ENCODE data around the gene ALAS1. TPM values are rescaled to one million over a fixed set of nuclear protein-coding genes. Genes with fewer than 3 reads are reported as not detected.
"Not testable (repeated sequence)": the region's sequence is repeated elsewhere in the genome, so short reads cannot be mapped to it uniquely, and the experiment has no call there.

Gene ALAS1
- total RNA-seq, 2 donors from 2014 or later: 28.4 to 33.3 TPM

GRCh38 chr3:52177701-52178042 lies 20.3 kb upstream of the ALAS1 start:
- Histone ChIP-seq H3K27me3 (replicated peaks; ENCODE audit: insufficient read depth) (no peaks in the 10 kb centered on the region), H3K4me1 (ENCODE audit: control insufficient read depth in 1 of 2, low read depth in 2 of 2) (peaks cover 0 to 4% of the 10 kb centered on the region in 2 donors), H3K36me3 (no peaks in the 10 kb centered on the region), H3K4me3 (no peak overlapping the region), H3K27ac (no peak overlapping the region), H3K9me3 (no peaks in the 10 kb centered on the region)
- TF ChIP-seq, protein P1, sequence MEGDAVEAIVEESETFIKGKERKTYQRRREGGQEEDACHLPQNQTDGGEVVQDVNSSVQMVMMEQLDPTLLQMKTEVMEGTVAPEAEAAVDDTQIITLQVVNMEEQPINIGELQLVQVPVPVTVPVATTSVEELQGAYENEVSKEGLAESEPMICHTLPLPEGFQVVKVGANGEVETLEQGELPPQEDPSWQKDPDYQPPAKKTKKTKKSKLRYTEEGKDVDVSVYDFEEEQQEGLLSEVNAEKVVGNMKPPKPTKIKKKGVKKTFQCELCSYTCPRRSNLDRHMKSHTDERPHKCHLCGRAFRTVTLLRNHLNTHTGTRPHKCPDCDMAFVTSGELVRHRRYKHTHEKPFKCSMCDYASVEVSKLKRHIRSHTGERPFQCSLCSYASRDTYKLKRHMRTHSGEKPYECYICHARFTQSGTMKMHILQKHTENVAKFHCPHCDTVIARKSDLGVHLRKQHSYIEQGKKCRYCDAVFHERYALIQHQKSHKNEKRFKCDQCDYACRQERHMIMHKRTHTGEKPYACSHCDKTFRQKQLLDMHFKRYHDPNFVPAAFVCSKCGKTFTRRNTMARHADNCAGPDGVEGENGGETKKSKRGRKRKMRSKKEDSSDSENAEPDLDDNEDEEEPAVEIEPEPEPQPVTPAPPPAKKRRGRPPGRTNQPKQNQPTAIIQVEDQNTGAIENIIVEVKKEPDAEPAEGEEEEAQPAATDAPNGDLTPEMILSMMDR (IDR thresholded peaks at IDR 0.05): no peak
- ATAC-seq (ENCODE audit: insufficient number of reproducible peaks, low FRiP score, low read depth): no peak
- no peak for DNase-seq (ENCODE audit: low spot score)

DNA sequence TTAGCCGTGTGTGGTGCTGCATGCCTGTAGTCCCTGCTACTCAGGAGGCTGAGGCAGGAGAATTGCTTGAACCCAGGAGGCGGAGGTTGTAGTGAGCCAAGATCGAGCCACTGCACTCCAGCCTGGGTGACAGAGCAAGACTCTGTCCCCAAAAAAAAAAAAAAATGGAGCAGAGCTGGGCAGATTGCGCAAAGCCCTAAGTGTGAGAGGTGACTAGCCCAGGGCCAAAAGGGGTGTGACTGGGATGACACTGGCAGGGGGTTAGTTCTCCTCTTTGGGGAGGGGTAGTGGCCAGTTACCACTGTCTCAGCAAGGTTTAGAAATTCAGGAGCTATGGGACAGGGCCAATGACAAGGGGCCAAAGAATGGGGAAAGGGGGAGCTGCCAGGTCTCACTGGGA lies 19.8 kb upstream of the ALAS1 start:
- H3K36me3 ChIP-seq; H3K27me3 ChIP-seq (replicated peaks; ENCODE audit: insufficient read depth); H3K27ac ChIP-seq; H3K4me3 ChIP-seq; H3K4me1 ChIP-seq (ENCODE audit: control insufficient read depth in 1 of 2, low read depth in 2 of 2); ATAC-seq (ENCODE audit: insufficient number of reproducible peaks, low FRiP score, low read depth); DNase-seq (ENCODE audit: low spot score); H3K9me3 ChIP-seq: not testable (repeated sequence)

DNA sequence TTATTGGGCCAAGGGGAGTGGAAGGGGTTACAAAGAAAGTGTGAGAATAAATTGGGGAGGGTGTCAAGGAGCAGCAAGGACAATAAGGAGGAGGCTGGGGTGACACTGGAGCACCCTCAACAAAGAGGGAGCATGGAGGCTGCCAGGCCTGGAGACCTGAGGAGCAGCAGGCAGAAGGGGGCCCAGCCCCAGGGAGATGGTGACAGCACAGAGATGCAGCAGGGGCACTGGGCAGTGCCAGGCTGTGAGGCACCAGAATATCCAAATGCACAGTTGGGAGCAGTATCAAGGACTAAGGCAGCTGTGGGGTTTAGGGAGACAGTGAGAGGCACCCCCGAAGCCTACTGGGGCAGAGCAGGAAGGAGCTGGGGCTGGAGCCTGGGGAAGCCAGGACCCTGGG lies 19.4 kb upstream of the ALAS1 start:
- no peak for DNase-seq (ENCODE audit: low spot score)

DNA sequence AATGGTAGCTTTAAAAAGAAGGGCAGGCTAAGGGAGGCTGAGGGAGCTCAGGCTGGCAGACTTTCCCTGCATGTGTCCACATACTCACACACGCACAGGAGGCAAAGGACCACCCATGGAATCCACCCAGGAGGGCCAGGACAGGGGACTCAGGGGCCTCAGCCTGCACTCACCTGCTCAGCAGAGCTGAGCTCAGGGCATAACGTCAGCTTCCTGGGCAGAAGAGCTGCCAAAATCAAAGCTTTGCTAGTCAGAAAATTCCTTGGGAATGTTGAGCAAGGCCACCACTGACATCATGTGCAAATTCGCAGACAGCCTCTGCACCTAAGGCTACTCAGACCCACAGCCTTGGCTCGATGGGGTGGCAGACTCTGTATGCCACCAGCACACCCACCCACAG lies 16.4 kb upstream of the ALAS1 start:
- no peak overlapping the region for H3K27ac ChIP-seq
- ATAC-seq (ENCODE audit: insufficient number of reproducible peaks, low FRiP score, low read depth) (no peak), DNase-seq (ENCODE audit: low spot score) (no peak)
- H3K4me3 ChIP-seq: no peak overlapping the region
- H3K36me3 ChIP-seq: no peaks in the 10 kb centered on the region
- TF ChIP-seq, protein P1 (IDR thresholded peaks at IDR 0.05): no peak
- H3K27me3 ChIP-seq (replicated peaks; ENCODE audit: insufficient read depth): no peaks in the 10 kb centered on the region
- peaks cover 0 to 4% of the 10 kb centered on the region in 2 donors for H3K4me1 ChIP-seq (ENCODE audit: control insufficient read depth in 1 of 2, low read depth in 2 of 2)
- no peaks in the 10 kb centered on the region for H3K9me3 ChIP-seq

More for the DNA sequence above, 19.4 kb upstream of the ALAS1 start:
- no peak for ATAC-seq (ENCODE audit: insufficient number of reproducible peaks, low FRiP score, low read depth)
- TF ChIP-seq, protein P1 (IDR thresholded peaks at IDR 0.05): no peak
- Histone ChIP-seq H3K4me1 (ENCODE audit: control insufficient read depth in 1 of 2, low read depth in 2 of 2) (peaks cover 0 to 4% of the 10 kb centered on the region in 2 donors), H3K36me3 (no peaks in the 10 kb centered on the region), H3K4me3 (no peak overlapping the region), H3K27ac (no peak overlapping the region), H3K9me3 (no peaks in the 10 kb centered on the region), H3K27me3 (replicated peaks; ENCODE audit: insufficient read depth) (no peaks in the 10 kb centered on the region)

GRCh38 chr3:52182196-52182595 lies 15.8 kb upstream of the ALAS1 start:
- ATAC-seq (ENCODE audit: insufficient number of reproducible peaks, low FRiP score, low read depth): no peak
- TF ChIP-seq, protein P1 (IDR thresholded peaks at IDR 0.05): no peak
- no peak overlapping the region for H3K27ac ChIP-seq

DNA sequence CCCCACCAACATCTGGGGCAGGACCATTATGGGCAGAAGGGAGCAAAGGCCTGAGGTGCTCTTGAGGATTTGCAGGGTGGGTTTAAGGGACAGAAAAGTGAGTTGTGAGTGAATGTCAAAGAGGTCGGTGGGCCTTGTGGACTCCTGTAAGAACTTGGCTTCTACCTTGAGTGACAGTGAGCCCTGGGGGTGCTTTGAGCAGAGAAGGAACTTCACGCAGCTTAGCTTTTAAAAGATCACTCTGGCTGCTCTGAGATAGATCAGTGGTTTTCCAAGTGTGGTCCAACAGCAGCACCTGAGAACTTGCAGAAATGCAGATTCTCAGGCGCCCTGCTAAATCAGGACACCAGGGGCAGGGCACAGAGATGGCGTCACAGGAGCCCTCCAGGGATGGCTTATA lies 15.3 kb upstream of the ALAS1 start:
- no peak for DNase-seq (ENCODE audit: low spot score)
- ATAC-seq (ENCODE audit: insufficient number of reproducible peaks, low FRiP score, low read depth): no peak
- Histone ChIP-seq H3K4me3 (no peak overlapping the region), H3K36me3 (no peaks in the 10 kb centered on the region), H3K27ac (no peak overlapping the region), H3K27me3 (replicated peaks; ENCODE audit: insufficient read depth) (no peaks in the 10 kb centered on the region), H3K9me3 (no peaks in the 10 kb centered on the region), H3K4me1 (ENCODE audit: control insufficient read depth in 1 of 2, low read depth in 2 of 2) (no peaks in the 10 kb centered on the region)
- TF ChIP-seq, protein P1 (IDR thresholded peaks at IDR 0.05): no peak

More at GRCh38 chr3:52182196-52182595, 15.8 kb upstream of the ALAS1 start:
- DNase-seq (ENCODE audit: low spot score): no peak
- Histone ChIP-seq H3K4me1 (ENCODE audit: control insufficient read depth in 1 of 2, low read depth in 2 of 2) (peaks cover 0 to under 1% of the 10 kb centered on the region in 2 donors), H3K27me3 (replicated peaks; ENCODE audit: insufficient read depth) (no peaks in the 10 kb centered on the region), H3K36me3 (no peaks in the 10 kb centered on the region), H3K9me3 (no peaks in the 10 kb centered on the region), H3K4me3 (no peak overlapping the region)

Data from thoracic aorta (tissue), 2 donors.